WI38 (cell line): ENCODE results near the gene TK1.
"Not testable (repeated sequence)": the region's sequence is repeated elsewhere in the genome, so short reads cannot be mapped to it uniquely, and the experiment has no call there.

Experiments
- H3K4me3 ChIP-seq: 2 replicates; pipeline ENCODE4 v1.5.1; 2011; ENCODE audit warnings: low read depth, mild to moderate bottlenecking, control low read depth, low read length
- TF ChIP-seq, protein P1 (sequence below): IDR thresholded peaks from 2 replicates; pipeline ENCODE4 v1.5.1; 2012; ENCODE audit warnings: low read depth, mild to moderate bottlenecking, control low read depth, low read length

The TK1 gene

DNA sequence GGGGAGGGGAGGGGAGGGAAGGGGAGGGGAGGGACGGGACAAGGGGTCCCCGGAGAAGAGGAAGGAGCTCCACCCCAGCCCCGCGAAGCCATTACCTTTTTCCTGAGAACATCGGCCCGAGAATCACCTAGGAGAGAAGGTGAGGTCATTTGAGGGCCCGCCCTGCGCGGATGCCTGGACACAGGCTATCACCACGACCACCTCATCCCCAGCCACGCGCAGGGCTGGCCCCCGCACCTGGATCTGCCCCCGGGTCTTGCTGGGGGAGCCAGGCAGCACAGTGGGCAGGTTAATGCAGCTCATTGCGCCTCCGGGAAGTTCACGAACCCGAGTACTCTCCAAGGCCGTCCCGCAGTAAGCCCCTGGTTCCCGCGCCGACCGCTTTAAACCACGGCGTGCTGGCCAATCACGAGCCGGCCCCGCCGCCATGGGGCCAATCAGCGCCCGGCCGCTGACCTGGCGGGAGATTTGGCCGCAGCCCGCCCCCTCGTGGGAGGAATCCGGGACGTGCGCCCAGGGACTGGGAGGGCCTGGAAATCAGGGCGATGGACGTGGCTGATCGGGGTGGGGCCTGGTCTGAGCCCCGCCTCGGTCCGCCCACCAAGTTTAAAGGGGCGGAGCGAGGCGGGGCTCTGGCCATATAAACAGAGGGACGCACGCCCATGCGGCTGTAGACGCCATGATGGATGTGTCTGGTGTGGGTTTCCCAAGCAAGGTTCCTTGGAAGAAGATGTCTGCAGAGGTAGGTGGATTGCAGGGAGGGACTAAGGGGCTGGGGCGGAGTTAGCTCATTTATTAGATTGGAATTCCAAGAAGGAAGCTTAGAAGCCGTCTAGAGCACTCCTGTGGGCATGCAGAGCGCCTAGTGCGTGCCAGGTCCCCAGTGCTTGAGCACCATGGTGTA lies at the start of gene TK1, which contains the start of gene AFMID:
TK1 (minus strand) TSS at position 361 of the 904 bp plus-strand sequence; CDS start at position 303, 58 bp downstream.
AFMID (plus strand) TSS at position 671 of the 904 bp plus-strand sequence; CDS start at position 680, 9 bp downstream.
- peak within 1 kb of the TSS; percentile 75 for H3K4me3 ChIP-seq

GRCh38 chr17:78235885-78236284 lies 49.0 kb upstream of the TK1 start:
- TF ChIP-seq, protein P1, sequence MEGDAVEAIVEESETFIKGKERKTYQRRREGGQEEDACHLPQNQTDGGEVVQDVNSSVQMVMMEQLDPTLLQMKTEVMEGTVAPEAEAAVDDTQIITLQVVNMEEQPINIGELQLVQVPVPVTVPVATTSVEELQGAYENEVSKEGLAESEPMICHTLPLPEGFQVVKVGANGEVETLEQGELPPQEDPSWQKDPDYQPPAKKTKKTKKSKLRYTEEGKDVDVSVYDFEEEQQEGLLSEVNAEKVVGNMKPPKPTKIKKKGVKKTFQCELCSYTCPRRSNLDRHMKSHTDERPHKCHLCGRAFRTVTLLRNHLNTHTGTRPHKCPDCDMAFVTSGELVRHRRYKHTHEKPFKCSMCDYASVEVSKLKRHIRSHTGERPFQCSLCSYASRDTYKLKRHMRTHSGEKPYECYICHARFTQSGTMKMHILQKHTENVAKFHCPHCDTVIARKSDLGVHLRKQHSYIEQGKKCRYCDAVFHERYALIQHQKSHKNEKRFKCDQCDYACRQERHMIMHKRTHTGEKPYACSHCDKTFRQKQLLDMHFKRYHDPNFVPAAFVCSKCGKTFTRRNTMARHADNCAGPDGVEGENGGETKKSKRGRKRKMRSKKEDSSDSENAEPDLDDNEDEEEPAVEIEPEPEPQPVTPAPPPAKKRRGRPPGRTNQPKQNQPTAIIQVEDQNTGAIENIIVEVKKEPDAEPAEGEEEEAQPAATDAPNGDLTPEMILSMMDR, result no peak
- no peak overlapping the region for H3K4me3 ChIP-seq

More for the DNA sequence above, at the start of gene TK1, which contains the start of gene AFMID:
- TF ChIP-seq, protein P1, result peak; percentile 55

GRCh38 chr17:78235022-78235421 lies 48.2 kb upstream of the TK1 start:
- not testable (repeated sequence) for H3K4me3 ChIP-seq

GRCh38 chr17:78234261-78234865 lies 47.5 kb upstream of the TK1 start:
- TF ChIP-seq, protein P1, result no peak
- H3K4me3 ChIP-seq, result no peak overlapping the region

- no peak overlapping the region for H3K4me3 ChIP-seq
- TF ChIP-seq, protein P1, result no peak
Observed at GRCh38 chr17:78233678-78234077, 46.8 kb upstream of the TK1 start.

DNA sequence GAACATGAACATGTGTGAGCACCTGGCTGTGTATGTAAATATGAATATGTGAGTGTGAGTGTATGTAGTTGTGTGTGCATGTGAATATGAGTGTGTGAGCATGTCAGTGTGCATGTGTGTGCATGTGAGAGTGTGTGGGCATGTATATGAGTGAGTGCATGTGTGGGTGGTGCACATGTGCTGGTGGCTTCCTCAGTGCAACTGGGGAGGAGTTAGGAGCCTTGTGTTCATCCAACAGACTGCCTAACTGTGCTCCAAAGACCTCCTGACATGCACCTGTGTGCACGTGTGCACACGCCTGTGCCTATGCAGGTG lies 46.0 kb upstream of the TK1 start:
- TF ChIP-seq, protein P1, result no peak
- no peak overlapping the region for H3K4me3 ChIP-seq

DNA sequence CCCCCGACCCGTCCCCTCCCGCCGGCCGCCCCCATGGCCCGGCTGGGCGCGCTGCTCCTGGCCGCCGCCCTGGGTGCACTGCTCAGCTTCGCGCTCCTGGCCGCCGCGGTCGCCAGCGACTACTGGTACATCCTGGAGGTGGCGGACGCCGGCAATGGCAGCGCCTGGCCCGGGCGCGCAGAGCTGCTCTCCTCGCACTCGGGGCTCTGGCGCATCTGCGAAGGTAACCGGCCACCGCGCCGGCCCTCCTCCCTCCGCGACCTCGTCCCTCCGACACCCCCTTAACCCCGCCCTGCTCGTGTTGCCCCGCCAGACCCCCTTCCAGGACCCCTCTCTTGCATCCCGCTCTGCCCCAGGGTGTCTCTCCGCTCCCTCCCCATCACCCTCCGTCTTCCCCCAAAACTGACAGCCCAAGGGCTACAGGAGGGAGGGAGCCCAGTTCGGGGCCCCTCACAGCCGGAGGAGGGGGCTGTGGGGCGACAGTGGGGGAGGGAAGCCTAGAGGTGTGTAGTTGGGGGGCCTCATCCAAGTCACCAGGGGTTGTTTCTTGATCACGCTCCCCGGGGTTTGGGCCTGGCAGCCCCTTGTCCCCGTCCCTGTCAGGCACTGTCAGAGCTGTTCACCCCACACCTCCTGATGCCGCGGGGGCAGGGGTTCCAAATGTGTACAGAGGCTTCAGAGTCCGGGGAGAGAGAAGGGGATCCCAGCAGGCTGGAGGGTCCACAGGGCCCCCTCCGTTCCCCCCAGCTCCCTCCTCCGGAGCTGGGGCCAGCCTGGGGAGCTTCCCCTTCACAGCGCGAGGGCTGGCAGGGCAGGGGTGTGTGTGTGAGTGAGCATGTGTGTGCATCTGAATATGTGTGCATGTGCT lies 45.4 kb upstream of the TK1 start:
- TF ChIP-seq, protein P1, result no peak
- no peak overlapping the region for H3K4me3 ChIP-seq
